Hematopoietic multipotent progenitor cell treated with erythropoietin and hydrocortisone succinate and interleukin-3 and kit ligand, for 15 days (in vitro differentiated cells): ENCODE data around the gene MKLN1.

ENCODE experiments used
- DNase-seq: peaks from one replicate; pipeline ENCODE4 v3.0.0-alpha.2; 2015; ENCODE audit warnings: low spot score

Gene MKLN1

GRCh38 chr7:131522325-131522930 lies 194.8 kb downstream of the MKLN1 start:
- DNase-seq = no peak

GRCh38 chr7:131524115-131524514 lies 196.4 kb downstream of the MKLN1 start:
- DNase-seq = no peak

- DNase-seq = no peak
These were observed 197.0 kb downstream of the MKLN1 start for GRCh38 chr7:131524703-131525102.

- DNase-seq = no peak
These were observed 198.1 kb downstream of the MKLN1 start for GRCh38 chr7:131525820-131526219.

- DNase-seq = no peak
These were observed 199.8 kb downstream of the MKLN1 start for GRCh38 chr7:131527456-131527855.

- DNase-seq = no peak
These were observed 201.5 kb downstream of the MKLN1 start for GRCh38 chr7:131529179-131529578.

GRCh38 chr7:131529617-131530016 lies 201.9 kb downstream of the MKLN1 start:
- no peak for DNase-seq

GRCh38 chr7:131530137-131530536 lies 202.5 kb downstream of the MKLN1 start:
- DNase-seq = no peak

GRCh38 chr7:131532570-131533091 lies 205.0 kb downstream of the MKLN1 start:
- DNase-seq = no peak

GRCh38 chr7:131533151-131533559 lies 205.5 kb downstream of the MKLN1 start:
- DNase-seq = no peak

- DNase-seq = no peak
These were observed 206.2 kb downstream of the MKLN1 start for GRCh38 chr7:131533566-131534561.

GRCh38 chr7:131536361-131536849 lies 208.7 kb downstream of the MKLN1 start:
- no peak for DNase-seq

- DNase-seq = no peak
These were observed 209.9 kb downstream of the MKLN1 start for GRCh38 chr7:131537571-131537978.

- no peak for DNase-seq
These were observed 210.6 kb downstream of the MKLN1 start for GRCh38 chr7:131538071-131538812.

GRCh38 chr7:131538813-131539179 lies 211.1 kb downstream of the MKLN1 start:
- DNase-seq = no peak

GRCh38 chr7:131540491-131541162 lies 213.0 kb downstream of the MKLN1 start:
- DNase-seq = no peak

- DNase-seq = no peak
These were observed 215.6 kb downstream of the MKLN1 start for GRCh38 chr7:131543298-131543697.

GRCh38 chr7:131544021-131544420 lies 216.3 kb downstream of the MKLN1 start:
- no peak for DNase-seq

- DNase-seq = no peak
These were observed 217.0 kb downstream of the MKLN1 start for GRCh38 chr7:131544449-131545301.

GRCh38 chr7:131546126-131546525 lies 218.4 kb downstream of the MKLN1 start:
- DNase-seq = no peak
